GM12874 (cell line): ENCODE results near the gene TCEA3.

ENCODE experiments used
- CTCF ChIP-seq: IDR thresholded peaks from 2 replicates; pipeline ENCODE4 v1.5.1; 2011; ENCODE audit warnings: low read depth, mild to moderate bottlenecking, control low read depth, low read length, moderate library complexity; ENCODE audit not compliant: insufficient read depth

The TCEA3 gene

GRCh38 chr1:23466423-23466989 lies 42.0 kb upstream of the TCEA3 start:
- no peak for TF ChIP-seq CTCF

- no peak for TF ChIP-seq CTCF
Observed at GRCh38 chr1:23463286-23463685, 38.7 kb upstream of the TCEA3 start.

- no peak for TF ChIP-seq CTCF
Observed at GRCh38 chr1:23462766-23463165, 38.2 kb upstream of the TCEA3 start.

GRCh38 chr1:23461050-23461449 lies 36.5 kb upstream of the TCEA3 start:
- TF ChIP-seq CTCF = no peak

- no peak for TF ChIP-seq CTCF
Observed at GRCh38 chr1:23460519-23460918, 36.0 kb upstream of the TCEA3 start.

- TF ChIP-seq CTCF = no peak
Observed at GRCh38 chr1:23459338-23459757, 34.8 kb upstream of the TCEA3 start.

GRCh38 chr1:23456226-23456625 lies 31.7 kb upstream of the TCEA3 start:
- no peak for TF ChIP-seq CTCF
